Muscle layer of colon (tissue), 2 donors: ENCODE measurements around the gene SMAD2.

Experiments used
- H3K27ac ChIP-seq: one replicate; pipeline ENCODE4 v1.7.0; 2013; ENCODE audit warnings: low read depth, mild to moderate bottlenecking, low read length, moderate library complexity
- H3K27me3 ChIP-seq, 2 donors: one replicate each; pipeline ENCODE4 v1.7.0; 2013; ENCODE audit warnings: low read length in 2 of 2, mild to moderate bottlenecking in 2 of 2; ENCODE audit not compliant: insufficient read depth in 2 of 2, control insufficient read depth in 1 of 2
- H3K36me3 ChIP-seq: one replicate; pipeline ENCODE4 v1.7.0; 2013; ENCODE audit warnings: mild to moderate bottlenecking, low read length; ENCODE audit not compliant: insufficient read depth
- H3K4me1 ChIP-seq: one replicate; pipeline ENCODE4 v1.7.0; 2013; ENCODE audit warnings: mild to moderate bottlenecking, low read length; ENCODE audit not compliant: insufficient read depth
- H3K4me3 ChIP-seq, 2 donors: one replicate each; pipeline ENCODE4 v1.7.0; 2013; ENCODE audit warnings: low read length in 2 of 2, low read depth in 1 of 2, mild to moderate bottlenecking in 1 of 2, moderate library complexity in 1 of 2
- H3K9ac ChIP-seq: one replicate; pipeline ENCODE4 v1.7.0; 2013; ENCODE audit warnings: low read length
- H3K9me3 ChIP-seq: one replicate; pipeline ENCODE4 v1.7.0; 2013; ENCODE audit warnings: mild to moderate bottlenecking, low read length
- donor health status: abdominal sarcoma.
- donor health status: Adenocarcinoma of cecum.

The SMAD2 gene

GRCh38 chr18:47800248-47800647 is 130.2 kb downstream of the SMAD2 start:
- H3K27me3 ChIP-seq = no peaks in the 10 kb centered on the region
- H3K4me3 ChIP-seq = no peak overlapping the region
- H3K9ac ChIP-seq = no peak overlapping the region
- no peaks in the 10 kb centered on the region for H3K9me3 ChIP-seq
- no peak overlapping the region for H3K27ac ChIP-seq
- H3K36me3 ChIP-seq = no peaks in the 10 kb centered on the region
- peaks cover 6% of the 10 kb centered on the region for H3K4me1 ChIP-seq

GRCh38 chr18:47799376-47799775 is 131.1 kb downstream of the SMAD2 start:
- H3K4me3 ChIP-seq = no peak overlapping the region
- no peak overlapping the region for H3K27ac ChIP-seq
- no peaks in the 10 kb centered on the region for H3K9me3 ChIP-seq
- no peak overlapping the region for H3K9ac ChIP-seq
- no peaks in the 10 kb centered on the region for H3K27me3 ChIP-seq
- peaks cover 13% of the 10 kb centered on the region for H3K4me1 ChIP-seq
- no peaks in the 10 kb centered on the region for H3K36me3 ChIP-seq

- Histone ChIP-seq H3K4me1 (peaks cover 13% of the 10 kb centered on the region), H3K4me3 (no peak overlapping the region), H3K36me3 (no peaks in the 10 kb centered on the region), H3K9me3 (no peaks in the 10 kb centered on the region), H3K27ac (no peak overlapping the region), H3K9ac (no peak overlapping the region), H3K27me3 (no peaks in the 10 kb centered on the region)
Observed at GRCh38 chr18:47798366-47798765, 132.1 kb downstream of the SMAD2 start.

DNA sequence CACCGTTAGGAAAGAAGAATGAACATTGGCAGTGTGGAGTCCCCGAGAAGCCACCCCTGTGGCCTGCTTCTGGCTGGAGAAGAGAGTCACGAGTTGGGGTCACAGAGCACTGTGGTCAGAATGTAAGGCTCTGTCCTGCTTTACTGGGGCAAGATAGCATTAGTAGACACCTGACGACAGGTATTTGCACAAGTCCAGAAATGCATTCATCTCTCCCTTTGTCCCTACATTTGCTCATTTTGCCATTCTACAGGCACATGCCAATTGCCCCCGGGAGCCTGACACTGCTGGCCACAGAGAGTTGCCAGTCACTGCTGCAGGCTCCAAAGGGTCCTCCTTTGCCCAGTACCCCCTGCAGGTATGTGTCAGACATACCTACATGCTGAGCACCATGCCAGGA is 133.3 kb downstream of the SMAD2 start:
- Histone ChIP-seq H3K36me3 (no peaks in the 10 kb centered on the region), H3K4me3 (no peak overlapping the region), H3K9me3 (no peaks in the 10 kb centered on the region), H3K9ac (no peak overlapping the region), H3K27me3 (no peaks in the 10 kb centered on the region), H3K27ac (no peak overlapping the region), H3K4me1 (peaks cover 13% of the 10 kb centered on the region)

GRCh38 chr18:47795434-47795814 is 135.0 kb downstream of the SMAD2 start:
- no peaks in the 10 kb centered on the region for H3K9me3 ChIP-seq
- no peaks in the 10 kb centered on the region for H3K36me3 ChIP-seq
- peak overlapping the region; percentile 34 for H3K27ac ChIP-seq
- no peaks in the 10 kb centered on the region for H3K27me3 ChIP-seq
- peaks cover 13% of the 10 kb centered on the region for H3K4me1 ChIP-seq
- no peak overlapping the region for H3K4me3 ChIP-seq
- H3K9ac ChIP-seq = no peak overlapping the region

DNA sequence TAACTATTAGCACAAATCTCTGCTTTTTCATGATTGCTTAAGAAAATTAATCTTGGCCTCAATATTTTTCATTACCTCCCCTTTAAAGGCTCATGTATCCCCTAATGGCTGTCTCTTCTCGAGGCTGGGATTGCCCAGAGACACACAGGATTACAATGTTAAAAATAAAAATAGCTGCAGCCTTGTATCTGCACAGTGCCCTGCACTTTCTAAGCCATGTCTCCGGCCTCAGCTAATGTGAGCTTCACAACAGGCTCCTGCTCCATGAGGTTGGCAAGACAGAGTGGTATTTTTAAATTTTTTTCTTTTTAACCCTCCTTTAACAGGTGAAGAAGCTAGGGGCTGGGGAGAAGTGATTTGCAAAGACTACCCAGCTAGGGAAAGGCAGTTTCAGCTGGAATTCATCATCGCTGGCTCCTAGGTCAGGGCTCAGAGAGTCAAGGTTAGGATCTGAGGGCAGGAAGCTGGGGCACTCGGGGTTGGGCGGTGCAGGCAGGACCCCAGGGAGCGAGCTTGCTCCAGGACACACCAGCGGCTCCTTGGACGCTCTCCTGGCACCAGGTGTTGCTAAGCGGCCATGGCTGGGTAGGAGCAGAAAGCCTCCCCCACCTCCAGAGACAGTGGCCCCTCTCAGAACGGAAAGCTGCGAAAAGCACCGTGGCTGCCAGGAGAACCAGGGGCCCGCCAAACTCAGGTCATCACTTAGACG is 135.6 kb downstream of the SMAD2 start:
- H3K9ac ChIP-seq = no peak overlapping the region
- H3K27ac ChIP-seq = peak overlapping the region; percentile 34
- H3K36me3 ChIP-seq = no peaks in the 10 kb centered on the region
- H3K4me1 ChIP-seq = peaks cover 13% of the 10 kb centered on the region
- H3K4me3 ChIP-seq = no peak overlapping the region
- H3K27me3 ChIP-seq = no peaks in the 10 kb centered on the region
- no peaks in the 10 kb centered on the region for H3K9me3 ChIP-seq

GRCh38 chr18:47793609-47794008 is 136.8 kb downstream of the SMAD2 start:
- H3K27me3 ChIP-seq = no peaks in the 10 kb centered on the region
- H3K27ac ChIP-seq = no peak overlapping the region
- H3K4me3 ChIP-seq = no peak overlapping the region
- H3K4me1 ChIP-seq = peaks cover 13% of the 10 kb centered on the region
- no peaks in the 10 kb centered on the region for H3K36me3 ChIP-seq
- no peak overlapping the region for H3K9ac ChIP-seq
- H3K9me3 ChIP-seq = no peaks in the 10 kb centered on the region

GRCh38 chr18:47791461-47791985 is 138.9 kb downstream of the SMAD2 start:
- Histone ChIP-seq H3K4me3 (no peak overlapping the region), H3K4me1 (peaks cover 13% of the 10 kb centered on the region), H3K9me3 (no peaks in the 10 kb centered on the region), H3K27ac (no peak overlapping the region), H3K27me3 (no peaks in the 10 kb centered on the region), H3K36me3 (no peaks in the 10 kb centered on the region), H3K9ac (no peak overlapping the region)

DNA sequence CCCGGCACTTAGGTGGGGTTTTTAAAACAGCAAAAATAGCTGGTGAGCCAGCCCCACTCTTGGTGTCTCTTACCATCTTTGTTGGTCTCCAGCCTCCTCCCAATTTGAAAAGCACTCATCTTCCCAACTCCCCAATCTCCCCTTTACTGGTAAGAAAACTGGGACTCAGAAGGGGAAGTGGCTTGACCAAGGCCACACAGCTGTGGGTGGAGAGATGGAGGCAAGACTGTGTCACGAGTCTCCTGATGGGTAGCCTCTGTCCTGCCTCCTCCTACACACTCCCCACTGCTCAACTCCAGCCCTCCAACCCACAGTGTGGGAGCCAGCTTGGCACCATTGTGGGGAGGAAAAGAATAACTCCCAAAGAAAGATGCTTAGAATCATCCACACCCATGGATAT is 140.4 kb downstream of the SMAD2 start:
- Histone ChIP-seq H3K27me3 (no peaks in the 10 kb centered on the region), H3K9ac (no peak overlapping the region), H3K9me3 (peaks cover 1% of the 10 kb centered on the region), H3K4me3 (no peak overlapping the region), H3K4me1 (peaks cover 5% of the 10 kb centered on the region), H3K36me3 (no peaks in the 10 kb centered on the region), H3K27ac (no peak overlapping the region)

DNA sequence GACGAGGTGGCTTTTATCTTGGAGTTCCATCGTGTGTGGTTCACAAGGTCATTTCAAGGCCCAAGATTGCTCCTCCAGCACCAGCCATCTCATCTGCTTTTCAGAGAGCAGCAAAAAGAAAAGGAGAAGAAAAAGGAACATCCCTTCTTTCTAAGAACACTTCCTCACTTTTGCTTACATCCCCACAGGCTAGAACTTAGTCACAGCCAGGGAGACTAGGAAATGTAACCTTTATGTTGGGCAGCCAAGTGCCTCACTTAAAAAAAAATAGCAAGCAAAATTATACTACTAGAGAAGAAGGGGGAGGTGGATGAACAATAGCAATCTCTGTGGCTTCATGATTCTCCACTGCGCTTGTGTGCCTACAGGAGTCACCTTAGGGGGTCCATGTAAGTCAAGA is 141.8 kb downstream of the SMAD2 start:
- no peak overlapping the region for H3K4me3 ChIP-seq
- H3K27ac ChIP-seq = no peak overlapping the region
- no peak overlapping the region for H3K9ac ChIP-seq
- H3K4me1 ChIP-seq = no peaks in the 10 kb centered on the region
- H3K27me3 ChIP-seq = no peaks in the 10 kb centered on the region
- no peaks in the 10 kb centered on the region for H3K36me3 ChIP-seq
- H3K9me3 ChIP-seq = peaks cover 8% of the 10 kb centered on the region

GRCh38 chr18:47781561-47781960 is 148.9 kb downstream of the SMAD2 start:
- H3K9ac ChIP-seq = no peak overlapping the region
- H3K9me3 ChIP-seq = peaks cover 8% of the 10 kb centered on the region
- H3K27me3 ChIP-seq = no peaks in the 10 kb centered on the region

More at GRCh38 chr18:47781561-47781960, 148.9 kb downstream of the SMAD2 start:
- Histone ChIP-seq H3K4me3 (no peak overlapping the region), H3K4me1 (no peaks in the 10 kb centered on the region), H3K36me3 (no peaks in the 10 kb centered on the region), H3K27ac (no peak overlapping the region)
